22Rv1 (cell line): Measurements from ENCODE around the gene MPO.

ENCODE experiments used
- H3K27ac ChIP-seq: fragments of 450-650 bp; 2 replicates; pipeline ENCODE4 v1.5.1; 2017
- CTCF ChIP-seq: fragments of 450-650 bp; IDR thresholded peaks from 2 replicates; pipeline ENCODE4 v1.5.1; 2017; ENCODE audit warnings: mild to moderate bottlenecking
- ZFX ChIP-seq: fragments of 450-650 bp; IDR thresholded peaks from 2 replicates; pipeline ENCODE4 v1.6.1; 2017; ENCODE audit warnings: antibody characterized with exemption, borderline replicate concordance

MPO gene

GRCh38 chr17:58312021-58312630, 31.4 kb upstream of the MPO start:
- no peak overlapping the region for H3K27ac ChIP-seq
- TF ChIP-seq ZFX (no peak), CTCF (no peak)

GRCh38 chr17:58311429-58311894, 30.7 kb upstream of the MPO start:
- no peak for TF ChIP-seq ZFX
- no peak for TF ChIP-seq CTCF

GRCh38 chr17:58310511-58311428, 30.0 kb upstream of the MPO start:
- TF ChIP-seq ZFX (no peak), CTCF (no peak)
- H3K27ac ChIP-seq, result no peak overlapping the region

More at GRCh38 chr17:58311429-58311894, 30.7 kb upstream of the MPO start:
- H3K27ac ChIP-seq, result no peak overlapping the region

GRCh38 chr17:58309918-58310259, 29.2 kb upstream of the MPO start:
- TF ChIP-seq ZFX, result no peak
- H3K27ac ChIP-seq, result no peak overlapping the region

GRCh38 chr17:58308985-58309917, 28.5 kb upstream of the MPO start:
- H3K27ac ChIP-seq, result no peak overlapping the region
- TF ChIP-seq CTCF (no peak), ZFX (no peak)

GRCh38 chr17:58308173-58308984, 27.6 kb upstream of the MPO start:
- no peak overlapping the region for H3K27ac ChIP-seq

More at GRCh38 chr17:58308173-58308984, 27.6 kb upstream of the MPO start:
- TF ChIP-seq CTCF (peak; percentile 34), ZFX (no peak)
